PFSK-1 (cell line): ENCODE data around the gene CFAP20.

Experiments used
- FOXP2 ChIP-seq: optimal IDR thresholded peaks from 2 replicates; pipeline ENCODE3; 2011; ENCODE audit warnings: borderline replicate concordance, control low read depth, inconsistent platforms; ENCODE audit not compliant: insufficient read depth; ENCODE audit errors: extremely low read length, extremely low read depth
- POLR2AphosphoS5 ChIP-seq: IDR thresholded peaks from 2 replicates; pipeline ENCODE4 v1.6.1; 2012; ENCODE audit warnings: low read depth, mild to moderate bottlenecking, control low read depth, low read length, moderate library complexity
- SIN3A ChIP-seq: IDR thresholded peaks from 2 replicates; pipeline ENCODE4 v1.6.1; 2012; ENCODE audit warnings: mild to moderate bottlenecking, low read length, moderate library complexity, borderline replicate concordance; ENCODE audit not compliant: insufficient read depth
- TAF1 ChIP-seq: IDR thresholded peaks from 2 replicates; pipeline ENCODE4 v1.6.1; 2012; ENCODE audit warnings: low read length, control low read depth, borderline replicate concordance; ENCODE audit not compliant: insufficient read depth
- TF ChIP-seq, protein P1 (sequence below), 2 experiments: IDR thresholded peaks; 2 replicates each; pipeline versions ENCODE4 v1.6.1 to v1.8.0; 2011 to 2012; ENCODE audit warnings: low read depth in 2 of 2, low read length in 2 of 2, control low read depth in 1 of 2, inconsistent platforms in 1 of 2, mild to moderate bottlenecking in 1 of 2, moderate library complexity in 1 of 2; ENCODE audit not compliant: insufficient read depth in 1 of 2

Gene CFAP20

DNA sequence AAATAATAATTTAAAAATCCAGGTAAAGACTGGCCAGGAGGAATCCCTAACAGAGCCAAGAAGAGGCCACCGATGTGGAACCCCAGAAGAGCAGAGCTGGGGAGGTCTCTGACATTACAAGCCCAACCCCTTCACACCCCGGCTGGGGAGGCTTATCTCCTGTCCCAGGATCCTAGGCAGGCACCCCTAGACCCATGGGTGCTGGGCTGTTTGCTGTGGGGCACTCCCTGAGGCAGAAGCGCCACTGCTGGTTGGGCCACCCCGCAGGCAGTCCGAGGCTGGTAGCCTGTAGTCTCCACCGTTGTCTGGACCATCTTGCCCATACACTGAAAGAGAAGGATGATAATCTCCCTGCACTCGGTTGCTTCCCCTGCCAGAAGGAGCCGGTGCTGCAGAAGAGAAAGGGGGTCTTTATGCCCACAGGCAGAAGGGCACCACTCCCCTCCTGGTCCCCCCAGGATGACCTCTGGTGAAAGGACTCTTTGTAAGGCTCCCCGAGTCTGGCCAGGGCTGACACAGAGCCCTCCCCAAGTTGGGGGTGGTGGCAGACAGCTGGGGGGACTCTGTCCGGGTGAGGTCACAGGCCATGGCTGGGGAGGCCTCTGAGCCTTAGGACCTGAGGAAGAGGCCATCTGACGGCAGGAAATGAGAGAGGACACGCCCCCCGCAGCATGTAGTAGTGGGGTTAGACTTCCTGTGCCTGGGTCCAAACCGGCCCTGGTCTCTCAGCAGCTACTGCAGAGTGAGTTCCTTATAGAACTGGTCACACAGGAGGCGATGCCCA, 34.2 kb downstream of the CFAP20 start:
- TF ChIP-seq, protein P1, sequence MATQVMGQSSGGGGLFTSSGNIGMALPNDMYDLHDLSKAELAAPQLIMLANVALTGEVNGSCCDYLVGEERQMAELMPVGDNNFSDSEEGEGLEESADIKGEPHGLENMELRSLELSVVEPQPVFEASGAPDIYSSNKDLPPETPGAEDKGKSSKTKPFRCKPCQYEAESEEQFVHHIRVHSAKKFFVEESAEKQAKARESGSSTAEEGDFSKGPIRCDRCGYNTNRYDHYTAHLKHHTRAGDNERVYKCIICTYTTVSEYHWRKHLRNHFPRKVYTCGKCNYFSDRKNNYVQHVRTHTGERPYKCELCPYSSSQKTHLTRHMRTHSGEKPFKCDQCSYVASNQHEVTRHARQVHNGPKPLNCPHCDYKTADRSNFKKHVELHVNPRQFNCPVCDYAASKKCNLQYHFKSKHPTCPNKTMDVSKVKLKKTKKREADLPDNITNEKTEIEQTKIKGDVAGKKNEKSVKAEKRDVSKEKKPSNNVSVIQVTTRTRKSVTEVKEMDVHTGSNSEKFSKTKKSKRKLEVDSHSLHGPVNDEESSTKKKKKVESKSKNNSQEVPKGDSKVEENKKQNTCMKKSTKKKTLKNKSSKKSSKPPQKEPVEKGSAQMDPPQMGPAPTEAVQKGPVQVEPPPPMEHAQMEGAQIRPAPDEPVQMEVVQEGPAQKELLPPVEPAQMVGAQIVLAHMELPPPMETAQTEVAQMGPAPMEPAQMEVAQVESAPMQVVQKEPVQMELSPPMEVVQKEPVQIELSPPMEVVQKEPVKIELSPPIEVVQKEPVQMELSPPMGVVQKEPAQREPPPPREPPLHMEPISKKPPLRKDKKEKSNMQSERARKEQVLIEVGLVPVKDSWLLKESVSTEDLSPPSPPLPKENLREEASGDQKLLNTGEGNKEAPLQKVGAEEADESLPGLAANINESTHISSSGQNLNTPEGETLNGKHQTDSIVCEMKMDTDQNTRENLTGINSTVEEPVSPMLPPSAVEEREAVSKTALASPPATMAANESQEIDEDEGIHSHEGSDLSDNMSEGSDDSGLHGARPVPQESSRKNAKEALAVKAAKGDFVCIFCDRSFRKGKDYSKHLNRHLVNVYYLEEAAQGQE (IDR thresholded peaks at IDR 0.05; ENCODE audit: insufficient read depth in 1 of 2, low read depth in 2 of 2, low read length in 2 of 2), result no peak
- TF ChIP-seq POLR2AphosphoS5 (no peak), SIN3A (no peak), TAF1 (no peak), FOXP2 (no peak)

DNA sequence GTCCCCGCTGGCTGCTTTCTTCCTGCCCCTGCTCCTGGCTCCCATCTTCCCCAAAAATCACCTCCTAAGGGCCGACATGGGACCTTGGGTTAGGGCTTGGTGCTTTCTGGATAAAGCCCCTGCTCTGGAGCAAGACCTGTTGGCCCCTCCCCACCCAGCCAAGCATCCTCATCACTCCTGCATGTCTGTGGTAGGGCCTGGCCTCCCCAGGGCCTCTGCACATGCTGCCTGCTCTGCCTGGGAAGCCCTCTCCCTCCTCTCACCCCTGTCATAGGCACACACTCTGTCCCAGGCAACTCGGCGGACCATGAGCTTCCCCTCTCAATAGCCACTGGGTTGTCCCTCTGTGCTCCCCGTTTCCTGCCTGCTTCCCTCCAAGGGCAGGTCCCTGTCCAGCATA, 35.2 kb downstream of the CFAP20 start:
- no peak for TF ChIP-seq SIN3A
- TF ChIP-seq POLR2AphosphoS5, result no peak
- no peak for TF ChIP-seq TAF1
- no peak for TF ChIP-seq FOXP2
- TF ChIP-seq, protein P1 (IDR thresholded peaks at IDR 0.05; ENCODE audit: insufficient read depth in 1 of 2, low read depth in 2 of 2, low read length in 2 of 2), result no peak

DNA sequence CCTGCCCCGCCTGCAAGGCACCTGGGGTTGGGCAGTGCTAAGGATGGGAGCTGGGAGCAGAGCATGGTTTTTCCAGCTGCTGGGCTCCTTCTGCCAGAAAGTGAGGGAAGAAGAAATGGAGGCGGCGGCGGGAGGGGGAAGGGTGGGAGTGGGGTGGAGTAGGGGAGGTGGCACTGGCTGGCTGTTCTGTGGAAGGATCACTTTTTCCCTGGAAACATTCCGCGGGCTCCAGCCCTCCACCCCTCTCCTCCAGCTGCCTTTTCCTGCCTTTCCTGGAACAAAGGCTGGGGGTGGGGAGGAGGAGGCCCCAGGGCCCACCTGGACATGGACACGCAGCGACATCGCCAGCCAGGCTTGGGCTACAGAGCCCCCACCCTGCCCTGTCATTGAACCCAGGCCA, 41.1 kb downstream of the CFAP20 start:
- TF ChIP-seq, protein P1 (IDR thresholded peaks at IDR 0.05; ENCODE audit: insufficient read depth in 1 of 2, low read depth in 2 of 2, low read length in 2 of 2), result no peak

DNA sequence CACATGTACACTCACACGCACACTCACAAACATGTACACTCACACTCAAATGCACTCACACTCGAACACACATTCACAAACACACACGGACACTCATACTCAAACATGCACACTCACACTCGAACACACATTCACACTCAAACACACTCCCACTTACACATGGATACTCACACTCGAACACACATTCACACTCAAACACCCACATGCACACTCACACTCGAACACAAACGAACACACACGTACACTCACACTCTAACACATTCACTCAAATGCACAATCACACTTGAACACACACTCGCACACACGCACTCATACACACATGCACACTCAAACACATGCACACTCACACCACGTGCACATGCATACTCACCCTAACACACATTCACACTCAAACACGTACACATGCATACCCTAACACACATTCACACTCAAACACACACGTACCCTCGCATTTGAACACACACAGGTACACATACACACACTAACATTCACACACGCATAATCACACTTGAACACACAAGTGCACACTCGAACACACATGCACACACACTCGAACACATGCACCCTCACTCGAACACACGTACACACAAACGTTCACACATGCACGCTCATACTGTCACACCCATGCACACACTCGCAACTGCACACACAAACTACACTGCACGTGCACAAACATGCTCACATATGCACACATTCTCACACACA, 41.8 kb downstream of the CFAP20 start:
- TF ChIP-seq FOXP2 (no peak), POLR2AphosphoS5 (no peak), SIN3A (no peak), TAF1 (no peak)
- TF ChIP-seq, protein P1 (IDR thresholded peaks at IDR 0.05; ENCODE audit: insufficient read depth in 1 of 2, low read depth in 2 of 2, low read length in 2 of 2), result no peak
